NT2/D1 (cell line): ENCODE measurements around the gene TNFRSF14.

ENCODE experiments used
- YY1 ChIP-seq: IDR thresholded peaks from 2 replicates; pipeline ENCODE4 v1.6.1; 2011; ENCODE audit not compliant: insufficient read length, insufficient read depth
- ZNF274 ChIP-seq: IDR thresholded peaks from 2 replicates; pipeline ENCODE4 v1.6.1; 2011; ENCODE audit warnings: mild to moderate bottlenecking, low read depth, low read length

DNA sequence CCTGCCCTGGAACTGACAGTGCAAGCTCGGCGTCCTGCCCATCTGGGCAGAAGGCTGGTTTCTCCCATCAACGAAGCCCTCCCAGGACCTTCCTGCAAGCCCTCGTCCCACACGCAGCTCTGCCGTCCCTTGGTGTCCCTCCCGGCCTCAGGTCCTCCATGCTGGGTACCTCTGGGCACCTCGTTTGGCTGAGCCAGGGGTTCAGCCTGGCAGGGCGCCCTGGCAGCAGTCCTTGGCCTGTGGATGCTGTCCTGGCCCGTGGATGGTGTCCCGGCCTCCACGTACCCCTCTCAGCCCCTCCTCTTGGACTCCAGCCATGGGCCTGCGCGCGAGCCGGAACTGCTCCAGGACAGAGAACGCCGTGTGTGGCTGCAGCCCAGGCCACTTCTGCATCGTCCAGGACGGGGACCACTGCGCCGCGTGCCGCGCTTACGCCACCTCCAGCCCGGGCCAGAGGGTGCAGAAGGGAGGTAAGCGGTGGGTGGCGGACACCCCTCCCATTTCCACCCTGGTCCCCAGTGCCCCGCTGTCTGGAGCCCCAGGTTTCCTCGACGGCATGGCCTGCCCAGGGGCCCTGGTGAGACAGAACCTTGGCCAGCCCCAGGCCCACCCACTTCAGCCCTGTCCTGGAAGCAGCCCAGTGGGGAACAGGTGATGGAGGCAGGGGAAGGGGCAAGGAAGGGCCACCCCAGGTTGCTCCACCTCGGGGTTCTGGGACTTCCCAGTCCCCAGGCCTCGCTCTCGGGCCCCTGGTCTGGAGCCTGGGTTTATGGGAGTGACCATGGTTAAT, 3.5 kb downstream of the TNFRSF14 start:
- TF ChIP-seq YY1 = no peak
- no peak for TF ChIP-seq ZNF274
